A549 (cell line): Measurements from ENCODE around the gene DHX16. TPM values are rescaled to one million over a fixed set of nuclear protein-coding genes. Genes with fewer than 3 reads are reported as not detected.

ENCODE experiments used
- ATAC-seq, 2 experiments: fragments of 200-7000 bp in 1 of 2; fragments of >200 bp in 1 of 2; cut with Nextera tagmentation in 1 of 2; cut with Tn5 transposase in 1 of 2; 3 replicates each; pipeline versions ENCODE4 v1.8.0 to v1.9.1; 2018 to 2020; ENCODE audit warnings: mild to moderate bottlenecking in 1 of 2, moderate library complexity in 1 of 2
- CTCF ChIA-PET: fragments of 300-600 bp; sonication (Branson Sonifier 250); formaldehyde crosslinking; extraction: SDS; loops from one replicate; lab custom pipeline; 2021; ENCODE audit warnings: antibody characterized with exemption, inconsistent platforms; lab: Yijun Ruan, JAX
- POLR2A ChIA-PET: fragments of 350-600 bp; formaldehyde crosslinking; extraction: SDS; loops from one replicate; lab custom pipeline; 2021; ENCODE audit warnings: antibody characterized with exemption, inconsistent platforms; lab: Yijun Ruan, JAX
- DNase-seq, 2 experiments: peaks; one replicate each; pipeline versions ENCODE4 v3.0.0 to v3.0.0-alpha.2; 2011 to 2016; ENCODE audit warnings: low read depth in 1 of 2, low spot score in 1 of 2
- FAIRE-seq: peaks from 2 replicates; lab custom pipeline; 2011; peaks lifted over from hg19 to GRCh38; lab: Jason Lieb, UNC
- H3K27ac ChIP-seq, 2 experiments: fragments of >200 bp; sonication (Bioruptor Twin); formaldehyde crosslinking; 3 replicates each; pipeline ENCODE4 v1.5.1; 2016 to 2017
- H3K4me1 ChIP-seq: fragments of >200 bp; sonication (Bioruptor Twin); formaldehyde crosslinking; 3 replicates; pipeline ENCODE4 v1.6.1; 2016
- H3K4me2 ChIP-seq: fragments of >200 bp; sonication (Bioruptor Twin); formaldehyde crosslinking; 3 replicates; pipeline ENCODE4 v1.6.1; 2016
- H3K4me3 ChIP-seq: fragments of >200 bp; sonication (Bioruptor Twin); formaldehyde crosslinking; 3 replicates; pipeline ENCODE4 v1.5.1; 2016
- H3K9me3 ChIP-seq: fragments of >200 bp; sonication (Bioruptor Twin); formaldehyde crosslinking; 3 replicates; pipeline ENCODE4 v1.6.1; 2016
- CHD2 ChIP-seq: fragments of 150-350 bp; IDR thresholded peaks from 2 replicates; pipeline ENCODE4 v1.6.1; 2014; ENCODE audit warnings: low read length; ENCODE audit not compliant: partially characterized antibody
- CHD4 ChIP-seq: fragments of 200-600 bp; sonication (generic); IDR thresholded peaks from 2 replicates; pipeline ENCODE4 v1.6.1; 2016; ENCODE audit warnings: antibody characterized with exemption, mild to moderate bottlenecking, borderline replicate concordance
- FOSB ChIP-seq: fragments of 250-450 bp; sonication (Bioruptor Pico); IDR thresholded peaks from 2 replicates; pipeline ENCODE4 v1.5.0; 2020; ENCODE audit warnings: mild to moderate bottlenecking, moderate library complexity
- FOSL2 ChIP-seq, 2 experiments: fragments of 450-650 bp in 1 of 2; fragments of >200 bp in 1 of 2; sonication (Bioruptor Twin) in 1 of 2; formaldehyde crosslinking; IDR thresholded peaks; 2 replicates each; pipeline versions ENCODE4 v1.5.0 to v1.6.1; 2016 to 2020; ENCODE audit warnings: mild to moderate bottlenecking in 1 of 2, moderate library complexity in 1 of 2
- FOXS1 ChIP-seq: fragments of 250-450 bp; sonication (Bioruptor Pico); IDR thresholded peaks from 2 replicates; pipeline ENCODE4 v1.5.0; 2020; ENCODE audit warnings: mild to moderate bottlenecking, moderate library complexity
- HOXB13 ChIP-seq: fragments of 250-450 bp; sonication (Bioruptor Pico); IDR thresholded peaks from 2 replicates; pipeline ENCODE4 v1.5.0; 2020; ENCODE audit warnings: low read depth, mild to moderate bottlenecking, moderate library complexity
- HOXB5 ChIP-seq: fragments of 250-450 bp; sonication (Bioruptor Pico); IDR thresholded peaks from 2 replicates; pipeline ENCODE4 v1.5.0; 2020; ENCODE audit warnings: mild to moderate bottlenecking, moderate library complexity
- KDM5A ChIP-seq: fragments of 200-600 bp; sonication (generic); IDR thresholded peaks from 2 replicates; pipeline ENCODE4 v1.6.1; 2016; ENCODE audit warnings: antibody characterized with exemption, mild to moderate bottlenecking
- MAFK ChIP-seq: fragments of 450-650 bp; IDR thresholded peaks from 2 replicates; pipeline ENCODE4 v1.6.1; 2014; ENCODE audit not compliant: partially characterized antibody
- MAZ ChIP-seq: fragments of 150-350 bp; IDR thresholded peaks from 2 replicates; pipeline ENCODE4 v1.6.1; 2014; ENCODE audit warnings: antibody characterized with exemption, low read depth, low read length, borderline replicate concordance
- MYC ChIP-seq: IDR thresholded peaks from 2 replicates; pipeline ENCODE4 v1.6.1; 2012; ENCODE audit warnings: mild to moderate bottlenecking, inconsistent platforms, low read length, improper control_type of control experiment, borderline replicate concordance
- PHF8 ChIP-seq: fragments of 200-600 bp; sonication (generic); IDR thresholded peaks from 2 replicates; pipeline ENCODE4 v1.6.1; 2016; ENCODE audit warnings: low read depth, mild to moderate bottlenecking, antibody characterized with exemption, moderate library complexity, borderline replicate concordance
- POLR2A ChIP-seq: IDR thresholded peaks from 2 replicates; pipeline ENCODE4 v1.6.1; 2012; ENCODE audit warnings: mild to moderate bottlenecking, low read length
- POLR2AphosphoS2 ChIP-seq: conservative IDR thresholded peaks from 2 replicates; pipeline ENCODE4 v1.6.1; 2012; ENCODE audit warnings: low read length, improper control_type of control experiment, inconsistent platforms
- RCOR1 ChIP-seq: fragments of 150-350 bp; IDR thresholded peaks from 2 replicates; pipeline ENCODE4 v1.6.1; 2014; ENCODE audit warnings: antibody characterized with exemption, low read length, low read depth
- RNF2 ChIP-seq: fragments of 200-600 bp; sonication (generic); IDR thresholded peaks from 2 replicates; pipeline ENCODE4 v1.6.1; 2016; ENCODE audit warnings: low read depth, mild to moderate bottlenecking, antibody characterized with exemption, moderate library complexity, borderline replicate concordance
- SMC3 ChIP-seq: fragments of >200 bp; sonication (Bioruptor Twin); formaldehyde crosslinking; IDR thresholded peaks from 3 replicates; pipeline ENCODE4 v1.6.1; 2018; ENCODE audit warnings: inconsistent platforms
- WGBS: methylation state at CpG from one replicate; pipeline ENCODE4 v1.1.6; 2017; ENCODE audit errors: missing lambda C conversion rate; 5-methylcytosine and 5-hydroxymethylcytosine counted together
- polyA plus RNA-seq, 4 experiments: library from polyadenylated mRNA; depleted of rRNA in 3 of 4; stranded (reverse); fragments of >200 nt; fragmentation: RNase III in 1 of 4; extraction: RNeasy Plus Mini Kit Qiagen cat#74134 plus additional on column Dnase treatment in 1 of 4; gene quantifications; 2 replicates in 3 of 4; 3 replicates in 1 of 4; pipeline ENCODE4 v1.2.3, GENCODE V29; 2011 to 2017
- TF ChIP-seq, protein P1 (sequence below): fragments of >200 bp; sonication (Bioruptor Twin); formaldehyde crosslinking; IDR thresholded peaks from 3 replicates; pipeline ENCODE4 v1.6.1; 2016
- TF ChIP-seq, protein P2 (sequence below): fragments of 250-450 bp; sonication (Bioruptor Pico); IDR thresholded peaks from 2 replicates; pipeline ENCODE4 v1.5.0; 2020; ENCODE audit warnings: low read depth, mild to moderate bottlenecking, moderate library complexity
- TF ChIP-seq, protein P3 (sequence below): fragments of 450-650 bp; IDR thresholded peaks from 2 replicates; pipeline ENCODE4 v1.6.1; 2014; ENCODE audit warnings: antibody characterized with exemption
- TF ChIP-seq, protein P4 (sequence below): IDR thresholded peaks from 2 replicates; pipeline ENCODE4 v1.6.1; 2012
- TF ChIP-seq, protein P5 (sequence below): IDR thresholded peaks from 2 replicates; pipeline ENCODE4 v1.6.1; 2012; ENCODE audit warnings: low read depth, borderline replicate concordance
- TF ChIP-seq, protein P6 (sequence below): fragments of 150-350 bp; IDR thresholded peaks from 2 replicates; pipeline ENCODE4 v1.6.1; 2014; ENCODE audit warnings: low read depth, mild to moderate bottlenecking, low read length

The DHX16 gene
- polyA plus RNA-seq, 2 of the 4 experiments (the other 2 are of a cell fraction) = 31.6 TPM

DNA sequence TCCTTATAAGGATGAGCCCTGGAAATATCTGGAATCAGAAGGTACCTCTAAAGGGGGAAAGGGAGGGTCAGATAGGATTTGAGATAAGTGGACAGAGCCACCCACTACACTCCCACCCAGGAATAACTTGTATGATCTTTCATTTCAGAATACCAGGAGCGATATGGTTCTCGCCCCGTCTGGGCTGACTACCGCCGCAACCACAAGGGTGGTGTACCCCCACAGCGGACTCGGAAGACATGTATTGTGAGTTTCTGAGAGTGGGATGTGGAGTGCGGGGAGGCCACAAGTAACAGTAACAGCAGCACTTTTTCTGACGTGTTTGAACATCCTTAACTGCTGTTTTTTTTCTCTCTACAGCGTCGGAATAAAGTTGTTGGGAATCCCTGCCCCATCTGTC, 53.2 kb downstream of the DHX16 start (continued):
- TF ChIP-seq, protein P1, sequence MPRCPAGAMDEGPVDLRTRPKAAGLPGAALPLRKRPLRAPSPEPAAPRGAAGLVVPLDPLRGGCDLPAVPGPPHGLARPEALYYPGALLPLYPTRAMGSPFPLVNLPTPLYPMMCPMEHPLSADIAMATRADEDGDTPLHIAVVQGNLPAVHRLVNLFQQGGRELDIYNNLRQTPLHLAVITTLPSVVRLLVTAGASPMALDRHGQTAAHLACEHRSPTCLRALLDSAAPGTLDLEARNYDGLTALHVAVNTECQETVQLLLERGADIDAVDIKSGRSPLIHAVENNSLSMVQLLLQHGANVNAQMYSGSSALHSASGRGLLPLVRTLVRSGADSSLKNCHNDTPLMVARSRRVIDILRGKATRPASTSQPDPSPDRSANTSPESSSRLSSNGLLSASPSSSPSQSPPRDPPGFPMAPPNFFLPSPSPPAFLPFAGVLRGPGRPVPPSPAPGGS = no peak
- TF ChIP-seq KDM5A (no peak), FOXS1 (CRISPR knock-in tag) (no peak)
- TF ChIP-seq, protein P2, sequence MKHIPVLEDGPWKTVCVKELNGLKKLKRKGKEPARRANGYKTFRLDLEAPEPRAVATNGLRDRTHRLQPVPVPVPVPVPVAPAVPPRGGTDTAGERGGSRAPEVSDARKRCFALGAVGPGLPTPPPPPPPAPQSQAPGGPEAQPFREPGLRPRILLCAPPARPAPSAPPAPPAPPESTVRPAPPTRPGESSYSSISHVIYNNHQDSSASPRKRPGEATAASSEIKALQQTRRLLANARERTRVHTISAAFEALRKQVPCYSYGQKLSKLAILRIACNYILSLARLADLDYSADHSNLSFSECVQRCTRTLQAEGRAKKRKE = no peak

DNA sequence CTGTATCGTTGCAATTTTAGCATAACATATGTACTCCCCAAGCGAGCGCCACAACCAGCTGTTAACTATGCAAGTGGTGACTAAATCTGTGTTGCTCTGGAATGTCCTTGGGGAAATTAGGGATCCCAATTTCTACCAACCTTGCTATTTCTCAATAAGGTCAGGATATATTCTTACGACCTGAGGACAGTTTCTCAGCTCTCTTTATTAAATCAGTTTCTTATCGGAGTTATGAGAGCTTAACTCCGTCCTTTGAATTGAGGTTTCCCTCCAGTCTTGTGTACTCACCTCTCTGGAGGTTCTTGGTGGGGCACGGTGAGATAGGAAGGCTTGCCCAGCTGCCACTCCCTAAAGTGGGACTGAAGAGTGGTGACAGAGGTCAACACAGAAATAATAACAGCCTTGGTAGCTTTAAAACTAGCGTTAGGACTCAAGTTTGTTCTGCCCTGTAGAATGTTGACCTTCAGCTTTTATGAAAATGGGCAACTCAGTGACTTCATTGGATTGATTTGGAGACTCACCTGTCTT, 54.5 kb downstream of the DHX16 start:
- peak overlapping the region; percentile 88 to 94 for H3K27ac ChIP-seq
- 0% methylated on average over 8 of the region's 8 CpGs for WGBS
- CTCF ChIA-PET = interaction anchor here (0.6 to 1.3 kb wide), 3 partner anchors 8 to 105 kb away, joined by 3 to 5 read pairs (median 4); partner anchors contain the start of gene ATAT1
- peak overlapping the region; percentile 75 for H3K4me3 ChIP-seq
- H3K9me3 ChIP-seq = no peaks in the 10 kb centered on the region
- FAIRE-seq (no peak), ATAC-seq (no peak), DNase-seq (no peak)
- TF ChIP-seq FOSB (CRISPR knock-in tag) (no peak), SMC3 (no peak), POLR2AphosphoS2 (no peak), CHD2 (no peak), RNF2 (no peak)
- TF ChIP-seq, protein P3, sequence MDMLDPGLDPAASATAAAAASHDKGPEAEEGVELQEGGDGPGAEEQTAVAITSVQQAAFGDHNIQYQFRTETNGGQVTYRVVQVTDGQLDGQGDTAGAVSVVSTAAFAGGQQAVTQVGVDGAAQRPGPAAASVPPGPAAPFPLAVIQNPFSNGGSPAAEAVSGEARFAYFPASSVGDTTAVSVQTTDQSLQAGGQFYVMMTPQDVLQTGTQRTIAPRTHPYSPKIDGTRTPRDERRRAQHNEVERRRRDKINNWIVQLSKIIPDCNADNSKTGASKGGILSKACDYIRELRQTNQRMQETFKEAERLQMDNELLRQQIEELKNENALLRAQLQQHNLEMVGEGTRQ = no peak
- POLR2A ChIA-PET = interaction anchor here (0.6 to 1.3 kb wide), 5 partner anchors 8 to 262 kb away, joined by 3 to 7 read pairs (median 3); partner anchors contain the start of genes ABCF1, ATAT1 and C6orf136
- peak overlapping the region; percentile 81 for H3K4me2 ChIP-seq
- H3K4me1 ChIP-seq = peaks cover 20% of the 10 kb centered on the region

DNA sequence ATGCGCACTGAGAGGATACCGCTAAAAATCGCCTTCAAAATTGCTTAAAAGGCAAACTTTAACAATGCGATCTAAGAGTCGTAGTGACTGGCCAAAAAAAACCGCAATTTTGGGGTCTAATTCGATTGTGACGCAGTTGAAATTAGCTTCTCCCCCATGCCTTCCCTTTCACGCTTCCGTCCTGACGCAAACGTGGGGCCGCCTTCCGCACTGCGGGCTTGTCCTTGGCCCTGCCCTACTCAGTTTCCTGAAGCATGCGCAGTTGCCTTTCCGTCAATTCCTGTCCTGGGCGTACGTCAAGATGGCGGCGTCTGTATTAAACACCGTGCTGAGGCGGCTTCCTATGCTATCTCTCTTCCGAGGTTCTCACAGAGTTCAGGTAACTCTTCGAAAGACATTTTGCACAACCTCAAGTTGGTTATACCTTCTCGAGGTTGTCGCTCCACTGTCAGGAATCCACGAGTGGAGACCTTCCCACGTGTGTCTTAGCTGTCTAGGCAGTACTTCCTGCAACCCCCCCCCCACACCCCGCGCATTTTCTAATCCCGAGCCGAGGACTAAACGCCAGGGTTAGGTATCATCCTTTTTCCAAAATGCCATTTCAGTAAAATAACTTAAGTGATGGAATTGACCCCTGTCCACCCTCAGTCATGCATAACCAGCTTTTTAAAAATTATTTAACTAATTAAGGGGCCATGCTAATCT, 55.1 kb downstream of the DHX16 start, which contains the start of gene MRPS18B:
Gene MRPS18B, plus strand, starts transcription at position 276 of the 705 bp plus-strand sequence. Its CDS starts 26 bp downstream, at position 302.
- peak; percentile 74 to 96 for DNase-seq
- Histone ChIP-seq H3K4me1 (peaks cover 26% of the 10 kb centered on the region), H3K4me2 (peak within 1 kb of the TSS; percentile 100), H3K27ac (peak within 1 kb of the TSS; percentile 94 to 97), H3K4me3 (peak within 1 kb of the TSS; percentile 88), H3K9me3 (no peaks in the 10 kb centered on the region)
- ATAC-seq = peak; percentile 80 to 85
- no peak for FAIRE-seq
- ChIA-PET CTCF (interaction anchor here (0.6 to 1.3 kb wide), 3 partner anchors 8 to 105 kb away, joined by 3 to 5 read pairs (median 4); partner anchors contain the start of gene ATAT1), POLR2A (interaction anchor here (0.6 to 1.3 kb wide), 7 partner anchors 9 to 1197 kb away, joined by 3 to 7 read pairs (median 3); partner anchors contain the start of genes ABCF1, ATAT1, C6orf136 and DHX16)
- TF ChIP-seq MYC = peak; percentile 73; the same call in 1 of the 2 replicates
- TF ChIP-seq, protein P4, sequence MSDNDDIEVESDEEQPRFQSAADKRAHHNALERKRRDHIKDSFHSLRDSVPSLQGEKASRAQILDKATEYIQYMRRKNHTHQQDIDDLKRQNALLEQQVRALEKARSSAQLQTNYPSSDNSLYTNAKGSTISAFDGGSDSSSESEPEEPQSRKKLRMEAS = peak; percentile 73
- TF ChIP-seq POLR2AphosphoS2 = no peak
- TF ChIP-seq HOXB13 = no peak
- 0 out of 2 replicates have a peak, but pooled peaks have one; percentile 17 for TF ChIP-seq MAZ
- TF ChIP-seq MAFK = peak; percentile 60
- TF ChIP-seq, protein P5, sequence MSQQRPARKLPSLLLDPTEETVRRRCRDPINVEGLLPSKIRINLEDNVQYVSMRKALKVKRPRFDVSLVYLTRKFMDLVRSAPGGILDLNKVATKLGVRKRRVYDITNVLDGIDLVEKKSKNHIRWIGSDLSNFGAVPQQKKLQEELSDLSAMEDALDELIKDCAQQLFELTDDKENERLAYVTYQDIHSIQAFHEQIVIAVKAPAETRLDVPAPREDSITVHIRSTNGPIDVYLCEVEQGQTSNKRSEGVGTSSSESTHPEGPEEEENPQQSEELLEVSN = 0 out of 2 replicates have a peak, but pooled peaks have one; percentile 23
- no peak for TF ChIP-seq CHD4
- TF ChIP-seq KDM5A = peak; percentile 81
- TF ChIP-seq RCOR1 = no peak
- TF ChIP-seq, protein P1 = 0 out of 3 replicates have a peak, but pooled peaks have one; percentile 65
- TF ChIP-seq PHF8 = peak; percentile 59; the same call in 1 of the 2 replicates
- TF ChIP-seq FOSL2 (IDR thresholded peaks at IDR 0.05) = no peak
- no peak for TF ChIP-seq FOSL2 (CRISPR knock-in tag; IDR thresholded peaks at IDR 0.05)
- no peak for TF ChIP-seq FOSB (CRISPR knock-in tag)
- TF ChIP-seq, protein P6, sequence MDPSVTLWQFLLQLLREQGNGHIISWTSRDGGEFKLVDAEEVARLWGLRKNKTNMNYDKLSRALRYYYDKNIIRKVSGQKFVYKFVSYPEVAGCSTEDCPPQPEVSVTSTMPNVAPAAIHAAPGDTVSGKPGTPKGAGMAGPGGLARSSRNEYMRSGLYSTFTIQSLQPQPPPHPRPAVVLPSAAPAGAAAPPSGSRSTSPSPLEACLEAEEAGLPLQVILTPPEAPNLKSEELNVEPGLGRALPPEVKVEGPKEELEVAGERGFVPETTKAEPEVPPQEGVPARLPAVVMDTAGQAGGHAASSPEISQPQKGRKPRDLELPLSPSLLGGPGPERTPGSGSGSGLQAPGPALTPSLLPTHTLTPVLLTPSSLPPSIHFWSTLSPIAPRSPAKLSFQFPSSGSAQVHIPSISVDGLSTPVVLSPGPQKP = no peak
- TF ChIP-seq POLR2A = peak; percentile 79
- no peak for TF ChIP-seq HOXB5
- 1% methylated on average over 34 of the region's 34 CpGs for WGBS
